HG02852 (cell line): Measurements from ENCODE around the gene GRIA1.
A peak's percentile ranks its signal among the peaks of the same experiment; 100 is the strongest.

ENCODE experiments used
- ATAC-seq: cut with Tn5 transposase; IDR thresholded peaks from one replicate; pipeline ENCODE4 v1.9.1; 2021; ENCODE audit warnings: mild to moderate bottlenecking, moderate library complexity; ENCODE audit not compliant: unreplicated experiment

GRIA1 gene

GRCh38 chr5:153490118-153491037 is at the start of gene GRIA1:
Gene GRIA1, plus strand, starts transcription at chr5:153490670.
- ATAC-seq, result no peak

GRCh38 chr5:153445875-153446579 is 44.4 kb upstream of the GRIA1 start:
- ATAC-seq, result no peak

GRCh38 chr5:153447534-153447933 is 42.9 kb upstream of the GRIA1 start:
- no peak for ATAC-seq

- no peak for ATAC-seq
Observed at GRCh38 chr5:153456354-153456753, 34.1 kb upstream of the GRIA1 start.

- ATAC-seq, result no peak
Observed at GRCh38 chr5:153456993-153457392, 33.5 kb upstream of the GRIA1 start.

GRCh38 chr5:153458268-153458667 is 32.2 kb upstream of the GRIA1 start:
- ATAC-seq, result no peak

- no peak for ATAC-seq
Observed at GRCh38 chr5:153459051-153459743, 31.3 kb upstream of the GRIA1 start.

GRCh38 chr5:153460421-153460820 is 30.0 kb upstream of the GRIA1 start:
- ATAC-seq, result no peak

GRCh38 chr5:153461341-153461740 is 29.1 kb upstream of the GRIA1 start:
- ATAC-seq, result no peak

GRCh38 chr5:153463806-153464205 is 26.7 kb upstream of the GRIA1 start:
- ATAC-seq, result no peak

GRCh38 chr5:153467546-153467945 is 22.9 kb upstream of the GRIA1 start:
- ATAC-seq, result no peak

GRCh38 chr5:153469423-153469822 is 21.0 kb upstream of the GRIA1 start:
- no peak for ATAC-seq

GRCh38 chr5:153470736-153471135 is 19.7 kb upstream of the GRIA1 start:
- no peak for ATAC-seq

- no peak for ATAC-seq
Observed at GRCh38 chr5:153476767-153477166, 13.7 kb upstream of the GRIA1 start.

- ATAC-seq, result peak; percentile 89
Observed at GRCh38 chr5:153480401-153480800, 10.1 kb upstream of the GRIA1 start.

GRCh38 chr5:153483482-153483881 is 7.0 kb upstream of the GRIA1 start:
- no peak for ATAC-seq

- ATAC-seq, result no peak
Observed at GRCh38 chr5:153485641-153486040, 4.8 kb upstream of the GRIA1 start.

GRCh38 chr5:153486771-153487170 is 3.7 kb upstream of the GRIA1 start:
- ATAC-seq, result no peak

- ATAC-seq, result no peak
Observed at GRCh38 chr5:153489611-153490010, 859 bp upstream of the GRIA1 start.

- no peak for ATAC-seq
Observed at GRCh38 chr5:153491038-153491744, 721 bp downstream of the GRIA1 start.

GRCh38 chr5:153491856-153492255 is 1.4 kb downstream of the GRIA1 start:
- ATAC-seq, result no peak
